NK-92 treated with Interleukin-12 subunit alpha and Interleukin-12 subunit beta, amount 100 ng/mL, for 24 hours (cell line): Measurements from ENCODE around the gene SLC7A1.

Experiments
- DNase-seq: peaks from one replicate; lab custom pipeline; 2025; lab: John Stamatoyannopoulos, UW

The SLC7A1 gene

GRCh38 chr13:29527916-29528315 lies 67.6 kb downstream of the SLC7A1 start:
- DNase-seq, result no peak

- no peak for DNase-seq
These were observed 68.0 kb downstream of the SLC7A1 start for GRCh38 chr13:29527511-29527910.

GRCh38 chr13:29526741-29527140 lies 68.7 kb downstream of the SLC7A1 start:
- DNase-seq, result no peak

GRCh38 chr13:29525757-29526156 lies 69.7 kb downstream of the SLC7A1 start:
- no peak for DNase-seq

- DNase-seq, result no peak
These were observed 70.8 kb downstream of the SLC7A1 start for GRCh38 chr13:29524641-29525040.

- DNase-seq, result no peak
These were observed 71.3 kb downstream of the SLC7A1 start for GRCh38 chr13:29524176-29524575.

- no peak for DNase-seq
These were observed 72.1 kb downstream of the SLC7A1 start for GRCh38 chr13:29523199-29523961.

- DNase-seq, result no peak
These were observed 73.3 kb downstream of the SLC7A1 start for GRCh38 chr13:29522044-29522685.

- no peak for DNase-seq
These were observed 74.2 kb downstream of the SLC7A1 start for GRCh38 chr13:29521336-29521735.

GRCh38 chr13:29520671-29521070 lies 74.8 kb downstream of the SLC7A1 start:
- DNase-seq, result no peak

- no peak for DNase-seq
These were observed 75.6 kb downstream of the SLC7A1 start for GRCh38 chr13:29519921-29520320.

- no peak for DNase-seq
These were observed 78.6 kb downstream of the SLC7A1 start for GRCh38 chr13:29516880-29517279.

GRCh38 chr13:29516012-29516411 lies 79.5 kb downstream of the SLC7A1 start:
- no peak for DNase-seq

- no peak for DNase-seq
These were observed 80.1 kb downstream of the SLC7A1 start for GRCh38 chr13:29515372-29515771.

- no peak for DNase-seq
These were observed 80.7 kb downstream of the SLC7A1 start for GRCh38 chr13:29514720-29515310.

GRCh38 chr13:29513981-29514719 lies 81.3 kb downstream of the SLC7A1 start:
- DNase-seq, result no peak

- DNase-seq, result no peak
These were observed 82.2 kb downstream of the SLC7A1 start for GRCh38 chr13:29513002-29513980.

- DNase-seq, result no peak
These were observed 83.5 kb downstream of the SLC7A1 start for GRCh38 chr13:29511980-29512379.

- DNase-seq, result no peak
These were observed 84.2 kb downstream of the SLC7A1 start for GRCh38 chr13:29511106-29511796.

GRCh38 chr13:29510651-29511084 lies 84.8 kb downstream of the SLC7A1 start:
- no peak for DNase-seq
